Measurements from ENCODE around the gene GON7.
"Not testable (repeated sequence)": the region's sequence is repeated elsewhere in the genome, so short reads cannot be mapped to it uniquely, and the experiment has no call there.

The GON7 gene

GRCh38 chr14:93199031-93199430 is 7.8 kb downstream of the GON7 start:
- no peak for DNase-seq

GRCh38 chr14:93195316-93195999 is 11.4 kb downstream of the GON7 start:
- DNase-seq = no peak

DNA sequence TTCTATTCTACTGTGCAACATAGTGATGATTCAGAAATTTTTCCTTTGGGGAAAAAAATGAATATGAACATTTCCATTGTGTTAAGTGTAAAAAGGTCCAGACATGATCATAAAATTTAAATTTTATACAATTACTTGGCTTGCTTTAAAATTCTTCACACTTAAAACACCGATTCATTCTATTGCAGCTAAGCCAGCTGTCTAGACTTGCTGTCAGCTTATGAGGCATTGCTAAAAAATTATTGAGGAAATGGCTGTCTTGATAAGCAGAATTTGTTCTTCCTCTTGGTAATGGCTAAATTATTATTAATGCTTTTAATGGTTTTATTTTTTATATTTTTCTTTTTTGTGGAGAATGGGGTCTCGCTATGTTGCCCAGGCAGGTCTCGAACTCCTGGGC is 19.9 kb downstream of the GON7 start:
- DNase-seq = no peak

DNA sequence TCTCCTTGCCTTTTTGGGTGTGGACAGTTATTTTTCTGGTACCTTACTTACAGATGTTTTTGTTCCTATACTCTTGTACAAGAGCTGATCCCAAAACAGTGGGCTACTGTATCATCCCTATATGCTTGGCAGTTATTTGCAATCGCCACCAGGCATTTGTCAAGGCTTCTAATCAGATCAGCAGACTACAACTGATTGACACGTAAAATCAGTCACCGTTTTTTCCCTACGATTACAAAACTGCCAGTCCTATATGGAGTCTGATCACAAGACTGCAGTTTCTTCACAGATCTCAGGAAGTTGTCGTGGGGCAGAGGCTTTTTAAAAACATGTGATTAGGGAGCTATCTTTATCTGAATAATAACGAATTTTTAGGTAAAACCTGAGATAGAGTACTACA is 20.4 kb downstream of the GON7 start:
- DNase-seq = no peak

DNA sequence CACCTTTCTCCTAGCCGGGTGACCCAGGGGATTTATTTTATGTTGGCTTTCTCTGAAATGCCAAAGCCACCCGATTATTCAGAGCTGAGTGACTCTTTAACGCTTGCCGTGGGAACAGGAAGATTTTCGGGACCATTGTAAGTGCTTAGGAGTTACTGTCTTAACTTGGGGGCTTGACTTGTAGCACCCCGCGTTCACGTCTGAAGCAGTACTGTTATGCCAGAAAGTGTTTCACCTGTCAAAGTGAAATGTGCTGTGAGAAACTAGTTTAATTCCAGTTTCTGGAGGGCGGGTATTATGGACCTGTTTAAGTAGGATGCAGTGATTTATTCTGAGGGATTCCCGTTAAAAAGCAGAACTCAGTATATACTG is 21.5 kb downstream of the GON7 start:
- peak; percentile 5 for DNase-seq

- DNase-seq = peak; percentile 83
Measured at GRCh38 chr14:93184391-93185348, 22.2 kb downstream of the GON7 start, which contains the start of the genes LYSET and MOAP1. TSS of gene LYSET (plus strand) at chr14:93185317. CDS start at chr14:93185406, 89 bp downstream. TSS of gene MOAP1 (minus strand) at chr14:93184897. CDS start at chr14:93184242, 655 bp downstream.

DNA sequence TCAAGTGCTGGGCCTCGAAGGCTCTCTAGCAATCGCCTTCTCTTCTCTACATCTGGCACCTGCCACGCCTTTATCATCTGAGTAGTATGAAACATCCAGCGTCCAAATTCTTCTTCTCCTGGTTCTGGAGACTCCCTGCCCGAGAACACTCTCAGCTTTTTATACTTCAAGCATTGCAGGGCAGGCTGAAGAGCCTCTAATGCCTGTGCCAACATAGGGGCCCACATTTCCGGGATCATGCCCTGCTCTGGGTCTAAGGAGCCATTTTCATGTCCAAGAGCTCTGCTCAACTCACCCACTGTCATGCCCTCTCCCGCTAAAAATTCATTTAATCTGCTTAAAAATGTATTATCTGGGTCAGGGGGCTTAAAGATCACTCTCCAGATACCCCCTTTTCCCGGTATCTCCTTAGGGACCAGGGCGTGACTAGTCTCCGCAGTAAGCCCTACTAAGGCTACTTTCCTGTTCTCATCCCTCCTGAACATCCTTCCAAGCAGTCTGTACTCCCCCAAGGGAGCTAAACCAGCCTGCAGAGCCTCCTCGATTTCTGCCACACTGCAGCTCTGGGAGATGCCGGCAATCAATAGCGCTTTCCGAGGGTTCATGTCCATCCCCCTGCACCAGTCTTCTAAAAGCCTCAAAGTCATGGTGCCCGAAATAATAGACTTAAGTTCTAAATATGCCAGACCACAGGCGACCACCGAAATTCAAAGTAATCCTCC is 23.1 kb downstream of the GON7 start:
- no peak for DNase-seq

- DNase-seq = no peak
Measured at GRCh38 chr14:93175492-93175891, 31.4 kb downstream of the GON7 start.

DNA sequence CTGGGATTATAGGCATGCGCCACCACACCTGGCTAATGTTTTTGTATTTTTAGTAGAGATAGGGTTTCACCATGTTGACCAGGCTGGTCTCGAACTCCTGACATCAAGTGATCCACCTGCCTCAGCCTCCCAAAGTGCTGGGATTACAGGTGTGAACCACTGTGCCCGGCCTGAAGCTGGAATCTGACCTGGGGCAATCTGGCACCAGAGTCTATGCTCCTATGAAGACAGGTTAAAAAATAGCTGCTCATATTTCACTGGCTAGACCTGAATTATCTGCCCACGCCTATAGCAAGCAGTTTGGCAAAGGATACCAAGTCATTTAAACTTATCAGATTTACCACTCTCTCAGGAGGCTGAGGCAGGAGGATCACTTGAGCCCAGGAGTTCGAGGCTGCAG is 32.1 kb downstream of the GON7 start:
- not testable (repeated sequence) for DNase-seq

GRCh38 chr14:93173943-93174395 is 32.9 kb downstream of the GON7 start:
- DNase-seq = no peak

DNA sequence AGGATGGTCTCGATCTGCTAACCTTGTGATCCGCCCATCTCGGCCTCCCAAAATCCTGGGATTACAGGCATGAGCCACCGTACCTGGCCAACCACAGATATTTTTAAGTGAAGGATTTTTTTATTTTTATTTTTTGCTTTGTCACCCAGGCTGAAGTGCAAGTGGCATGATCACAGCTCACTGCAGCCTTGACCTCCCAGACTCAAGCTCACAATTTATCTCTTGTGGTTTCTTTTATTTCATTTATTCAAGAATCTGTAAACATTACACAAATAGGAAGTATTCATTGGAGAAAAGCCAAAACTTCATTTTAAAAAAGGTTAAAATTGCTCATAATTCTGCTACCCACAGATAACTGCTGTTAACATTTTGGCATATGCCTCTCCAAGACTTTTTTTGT is 35.5 kb downstream of the GON7 start:
- DNase-seq = peak; percentile 15

DNA sequence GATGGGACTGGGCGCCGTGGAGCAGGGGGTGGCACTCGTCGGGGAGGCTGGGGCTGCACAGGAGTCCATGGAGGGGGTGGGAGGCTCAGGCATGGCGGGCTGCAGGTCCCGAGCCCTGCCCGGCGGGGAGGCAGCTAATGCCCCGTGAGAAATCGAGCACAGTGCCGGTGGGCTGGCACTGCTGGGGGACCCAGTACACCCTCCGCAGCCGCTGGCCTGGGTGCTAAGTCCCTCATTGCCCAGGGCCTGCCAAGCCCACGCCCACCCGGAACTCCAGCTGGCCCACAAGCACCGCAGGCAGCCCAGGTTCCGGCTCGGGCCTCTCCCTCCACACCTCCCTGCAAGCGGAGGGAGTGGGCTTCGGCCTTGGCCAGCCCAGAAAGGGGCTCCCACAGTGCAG is 36.7 kb downstream of the GON7 start:
- not testable (repeated sequence) for DNase-seq

GRCh38 chr14:93169619-93170018 is 37.2 kb downstream of the GON7 start:
- DNase-seq = not testable (repeated sequence)

DNA sequence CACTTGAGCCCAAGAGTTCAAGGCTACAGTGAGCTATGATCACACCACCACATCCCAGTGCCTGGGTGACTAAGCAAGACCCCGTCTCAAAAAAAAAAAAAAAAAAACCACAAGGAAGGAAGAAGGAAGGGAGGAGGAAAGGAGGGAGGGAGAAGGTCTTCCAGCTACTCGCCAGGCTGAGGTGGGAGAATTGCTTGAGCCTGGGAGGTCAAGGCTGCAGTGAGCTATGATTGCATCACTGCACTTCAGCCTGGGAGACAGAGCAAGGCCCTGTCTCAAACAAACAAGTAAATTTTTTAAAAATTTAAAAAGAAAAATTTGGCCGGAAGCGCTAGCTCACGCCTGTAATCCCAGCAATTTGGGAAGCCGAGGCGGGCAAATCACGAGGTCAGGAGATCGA is 38.3 kb downstream of the GON7 start:
- DNase-seq = not testable (repeated sequence)

- not testable (repeated sequence) for DNase-seq
Measured at GRCh38 chr14:93165271-93166265, 41.3 kb downstream of the GON7 start.

GRCh38 chr14:93163564-93163963 is 43.3 kb downstream of the GON7 start:
- DNase-seq = peak; percentile 19

DNA sequence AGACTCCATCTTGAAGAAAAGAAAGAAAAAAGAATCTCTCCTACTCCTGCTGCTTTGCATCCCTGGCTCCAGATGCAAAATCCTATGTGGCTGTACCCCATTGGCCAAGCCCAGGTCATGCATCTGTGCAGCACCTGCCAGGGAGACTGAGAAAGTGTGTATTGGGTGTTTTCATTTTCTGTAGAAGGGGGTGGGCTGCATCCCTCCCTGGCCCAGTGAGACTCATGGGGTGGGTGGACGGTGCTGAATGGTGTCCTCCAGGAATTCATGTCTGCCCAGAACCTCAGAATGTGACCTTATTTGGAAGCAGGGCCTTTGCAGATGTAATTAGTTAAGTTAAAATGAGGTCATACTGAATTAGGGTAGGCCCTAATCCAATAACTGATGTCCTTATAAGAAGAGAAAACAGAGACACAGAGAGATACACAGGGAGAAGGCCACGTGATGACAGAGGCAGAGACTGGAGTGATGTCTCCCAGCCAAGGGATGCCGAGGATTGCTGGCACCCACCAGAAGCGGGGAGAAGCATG is 45.4 kb downstream of the GON7 start:
- no peak for DNase-seq

DNA sequence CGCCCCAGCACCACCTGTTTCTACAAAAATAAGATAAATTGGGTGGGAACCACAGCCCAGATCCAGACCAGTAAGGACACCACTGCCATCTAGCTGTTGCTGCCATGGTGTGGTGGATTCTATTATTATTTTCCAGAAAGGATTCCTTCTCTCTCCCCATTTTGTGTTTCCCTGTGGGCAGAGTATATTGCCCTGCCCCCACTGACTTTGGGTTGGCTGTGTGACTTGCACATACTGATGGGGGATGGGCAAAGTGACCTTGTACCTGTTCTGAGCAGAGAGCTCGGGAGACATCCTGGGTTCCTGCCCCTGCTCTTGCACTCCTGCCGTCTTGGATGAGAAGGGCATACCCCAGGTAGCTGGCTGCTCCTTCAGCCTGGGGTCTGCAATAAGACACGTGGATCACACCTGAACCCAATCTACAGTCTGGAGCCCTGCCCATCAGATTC is 46.5 kb downstream of the GON7 start:
- no peak for DNase-seq

- not testable (repeated sequence) for DNase-seq
Measured at GRCh38 chr14:93159625-93160352, 47.1 kb downstream of the GON7 start.

DNA sequence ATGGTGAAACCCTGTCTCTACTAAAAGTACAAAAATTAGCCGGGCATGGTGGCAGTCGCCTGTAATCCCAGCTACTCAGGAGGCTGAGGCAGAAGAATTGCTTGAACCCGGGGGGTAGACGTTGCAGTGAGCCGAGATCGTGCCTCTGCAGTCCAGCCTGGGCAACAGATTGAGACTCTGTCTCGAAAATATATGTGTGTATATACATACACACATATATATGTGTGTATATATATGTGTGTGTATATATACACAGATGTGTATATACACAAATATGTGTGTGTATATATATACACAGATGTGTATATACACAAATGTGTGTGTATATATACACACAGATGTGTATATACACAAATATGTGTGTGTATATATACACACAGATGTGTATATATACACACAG is 48.5 kb downstream of the GON7 start:
- DNase-seq = not testable (repeated sequence)
